ENCODE results near the gene MRPL37.

The MRPL37 gene

GRCh38 chr1:54239035-54239383 lies 39.0 kb downstream of the MRPL37 start:
- Histone ChIP-seq H3K79me2 (ENCODE audit: insufficient read depth, low read length) (no peaks in the 10 kb centered on the region), H3K4me1 (ENCODE audit: insufficient read depth, low read length) (no peaks in the 10 kb centered on the region), H3K27me3 (ENCODE audit: insufficient read depth, low read length, poor library complexity) (no peaks in the 10 kb centered on the region), H3K4me2 (ENCODE audit: insufficient read depth, low read length) (no peak overlapping the region), H3K4me3 (ENCODE audit: low read depth in 1 of 2, low read length in 2 of 2) (no peak overlapping the region), H3K36me3 (ENCODE audit: insufficient read depth, low read length) (peaks cover 84% of the 10 kb centered on the region), H4K20me1 (ENCODE audit: insufficient read depth, low read length) (peaks cover 3% of the 10 kb centered on the region), H2AFZ (ENCODE audit: low read depth, low read length) (no peak overlapping the region), H3K9ac (ENCODE audit: low read depth, low read length) (no peak overlapping the region), H3K27ac (ENCODE audit: low read length) (no peak overlapping the region), H3K9me3 (ENCODE audit: insufficient read depth, low read length, severe bottlenecking) (no peaks in the 10 kb centered on the region)
- DNase-seq, result no peak
- TF ChIP-seq CTCF (IDR thresholded peaks at IDR 0.05; ENCODE audit: borderline replicate concordance, extremely low read depth, low read length, poor library complexity, severe bottlenecking) (no peak), EZH2 (IDR thresholded peaks at IDR 0.05; ENCODE audit: borderline replicate concordance, low read depth, low read length, severe bottlenecking) (no peak)
- no peak for ATAC-seq (ENCODE audit: insufficient read depth, low read depth)

- Histone ChIP-seq H3K9ac (ENCODE audit: low read depth, low read length) (no peak overlapping the region), H3K27ac (ENCODE audit: low read length) (no peak overlapping the region; the same call in 1 of the 2 replicates), H3K36me3 (ENCODE audit: insufficient read depth, low read length) (peaks cover 85% of the 10 kb centered on the region)
Observed at GRCh38 chr1:54239631-54240031, 39.7 kb downstream of the MRPL37 start.

GRCh38 chr1:54240741-54241335 lies 40.9 kb downstream of the MRPL37 start:
- H3K79me2 ChIP-seq (ENCODE audit: insufficient read depth, low read length), result no peaks in the 10 kb centered on the region
- H3K9ac ChIP-seq (ENCODE audit: low read depth, low read length), result no peak overlapping the region
- no peaks in the 10 kb centered on the region for H3K9me3 ChIP-seq (ENCODE audit: insufficient read depth, low read length, severe bottlenecking)
- H3K4me2 ChIP-seq (ENCODE audit: insufficient read depth, low read length), result no peak overlapping the region
- peaks cover 3% of the 10 kb centered on the region for H4K20me1 ChIP-seq (ENCODE audit: insufficient read depth, low read length)
- DNase-seq, result no peak
- H3K4me3 ChIP-seq (ENCODE audit: low read depth in 1 of 2, low read length in 2 of 2), result no peak overlapping the region
- ATAC-seq (ENCODE audit: insufficient read depth, low read depth), result no peak
- H3K4me1 ChIP-seq (ENCODE audit: insufficient read depth, low read length), result no peaks in the 10 kb centered on the region
- peaks cover 91% of the 10 kb centered on the region for H3K36me3 ChIP-seq (ENCODE audit: insufficient read depth, low read length)
- H2AFZ ChIP-seq (ENCODE audit: low read depth, low read length), result no peak overlapping the region
- TF ChIP-seq EZH2 (IDR thresholded peaks at IDR 0.05; ENCODE audit: borderline replicate concordance, low read depth, low read length, severe bottlenecking) (no peak), CTCF (IDR thresholded peaks at IDR 0.05; ENCODE audit: borderline replicate concordance, extremely low read depth, low read length, poor library complexity, severe bottlenecking) (peak; percentile 2)
- H3K27ac ChIP-seq (ENCODE audit: low read length), result no peak overlapping the region
- no peaks in the 10 kb centered on the region for H3K27me3 ChIP-seq (ENCODE audit: insufficient read depth, low read length, poor library complexity)

More at GRCh38 chr1:54239631-54240031, 39.7 kb downstream of the MRPL37 start:
- DNase-seq (no peak), ATAC-seq (ENCODE audit: insufficient read depth, low read depth) (no peak)
- peaks cover 3% of the 10 kb centered on the region for H4K20me1 ChIP-seq (ENCODE audit: insufficient read depth, low read length)
- no peak for TF ChIP-seq EZH2 (IDR thresholded peaks at IDR 0.05; ENCODE audit: borderline replicate concordance, low read depth, low read length, severe bottlenecking)
- TF ChIP-seq CTCF (IDR thresholded peaks at IDR 0.05; ENCODE audit: borderline replicate concordance, extremely low read depth, low read length, poor library complexity, severe bottlenecking), result no peak
- H3K4me1 ChIP-seq (ENCODE audit: insufficient read depth, low read length), result no peaks in the 10 kb centered on the region
- no peaks in the 10 kb centered on the region for H3K27me3 ChIP-seq (ENCODE audit: insufficient read depth, low read length, poor library complexity)
- H3K4me2 ChIP-seq (ENCODE audit: insufficient read depth, low read length), result no peak overlapping the region
- H3K79me2 ChIP-seq (ENCODE audit: insufficient read depth, low read length), result no peaks in the 10 kb centered on the region
- H3K9me3 ChIP-seq (ENCODE audit: insufficient read depth, low read length, severe bottlenecking), result no peaks in the 10 kb centered on the region
- H3K4me3 ChIP-seq (ENCODE audit: low read depth in 1 of 2, low read length in 2 of 2), result no peak overlapping the region
- H2AFZ ChIP-seq (ENCODE audit: low read depth, low read length), result no peak overlapping the region
